AG09319 (cell line): Measurements from ENCODE around the gene VWA5A.
"Not testable (repeated sequence)": the region's sequence is repeated elsewhere in the genome, so short reads cannot be mapped to it uniquely, and the experiment has no call there.

ENCODE experiments used
- DNase-seq: peaks from one replicate; pipeline ENCODE4 v3.0.0-alpha.2; 2010; ENCODE audit warnings: low read depth; ENCODE audit errors: extremely low read depth
- TF ChIP-seq, protein P1 (sequence below): IDR thresholded peaks from 2 replicates; pipeline ENCODE4 v1.5.1; 2011; ENCODE audit warnings: low read depth, mild to moderate bottlenecking, inconsistent platforms, low read length, moderate library complexity

Gene VWA5A

DNA sequence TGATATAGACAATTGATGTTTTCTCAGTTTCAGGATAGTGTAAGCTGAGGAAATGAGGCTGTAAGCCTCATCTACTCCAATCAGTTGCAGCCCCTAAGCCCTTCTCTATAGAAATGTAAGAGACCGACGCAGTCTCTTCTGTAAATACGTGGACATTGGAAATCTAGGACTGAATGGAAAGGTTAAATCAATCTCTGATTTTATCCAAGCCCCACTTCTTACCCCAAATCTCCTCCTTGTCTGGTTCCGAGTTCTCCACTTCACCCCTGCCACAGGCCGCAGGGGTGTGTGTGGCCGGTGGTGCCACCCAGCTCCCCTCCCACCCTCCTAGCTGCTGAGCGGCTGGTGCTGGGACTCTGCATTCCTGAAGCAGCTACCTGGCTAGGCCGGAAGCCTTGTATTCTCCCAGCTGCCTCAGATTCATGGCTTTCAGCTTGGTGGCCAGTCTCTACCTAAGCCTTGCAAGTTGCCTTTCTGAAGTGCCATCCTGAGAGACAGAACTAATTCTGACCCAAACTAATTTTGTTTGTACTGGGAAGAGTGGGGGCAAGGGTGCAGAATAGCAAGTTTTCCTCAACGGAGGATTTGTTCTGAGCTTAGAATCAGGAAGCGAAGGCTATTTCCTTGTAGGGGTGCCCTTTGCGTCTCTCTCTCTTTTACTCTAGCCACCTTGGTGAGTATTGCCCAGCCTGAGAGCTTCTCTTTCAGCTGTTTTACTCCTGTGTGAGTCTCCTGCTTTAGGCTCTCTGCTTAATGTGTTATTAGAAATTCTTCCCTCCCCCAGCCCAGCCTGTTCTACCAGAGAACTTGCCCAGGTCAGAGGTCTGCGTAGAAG is 749 bp downstream of the VWA5A start:
- DNase-seq: no peak
- TF ChIP-seq, protein P1, sequence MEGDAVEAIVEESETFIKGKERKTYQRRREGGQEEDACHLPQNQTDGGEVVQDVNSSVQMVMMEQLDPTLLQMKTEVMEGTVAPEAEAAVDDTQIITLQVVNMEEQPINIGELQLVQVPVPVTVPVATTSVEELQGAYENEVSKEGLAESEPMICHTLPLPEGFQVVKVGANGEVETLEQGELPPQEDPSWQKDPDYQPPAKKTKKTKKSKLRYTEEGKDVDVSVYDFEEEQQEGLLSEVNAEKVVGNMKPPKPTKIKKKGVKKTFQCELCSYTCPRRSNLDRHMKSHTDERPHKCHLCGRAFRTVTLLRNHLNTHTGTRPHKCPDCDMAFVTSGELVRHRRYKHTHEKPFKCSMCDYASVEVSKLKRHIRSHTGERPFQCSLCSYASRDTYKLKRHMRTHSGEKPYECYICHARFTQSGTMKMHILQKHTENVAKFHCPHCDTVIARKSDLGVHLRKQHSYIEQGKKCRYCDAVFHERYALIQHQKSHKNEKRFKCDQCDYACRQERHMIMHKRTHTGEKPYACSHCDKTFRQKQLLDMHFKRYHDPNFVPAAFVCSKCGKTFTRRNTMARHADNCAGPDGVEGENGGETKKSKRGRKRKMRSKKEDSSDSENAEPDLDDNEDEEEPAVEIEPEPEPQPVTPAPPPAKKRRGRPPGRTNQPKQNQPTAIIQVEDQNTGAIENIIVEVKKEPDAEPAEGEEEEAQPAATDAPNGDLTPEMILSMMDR: no peak

DNA sequence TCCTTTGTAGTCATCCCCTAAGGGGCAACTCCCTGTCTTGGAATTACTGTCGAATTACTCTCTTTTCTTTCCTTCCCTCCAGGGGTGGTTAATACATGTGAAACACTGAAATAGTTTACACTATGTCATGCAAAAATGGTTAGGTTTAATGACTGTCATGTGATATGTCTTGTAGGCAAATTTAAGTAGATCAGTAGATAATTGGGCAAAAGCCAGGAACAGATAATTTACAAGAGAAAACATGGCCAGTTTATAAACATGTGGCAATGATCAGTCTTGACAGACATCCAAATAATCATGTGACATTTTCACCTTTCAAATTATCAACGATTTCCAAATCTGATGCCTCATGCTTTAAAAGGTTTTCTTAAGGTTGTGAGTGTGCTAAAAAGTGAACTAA is 3.9 kb downstream of the VWA5A start:
- no peak for DNase-seq
- TF ChIP-seq, protein P1: no peak

DNA sequence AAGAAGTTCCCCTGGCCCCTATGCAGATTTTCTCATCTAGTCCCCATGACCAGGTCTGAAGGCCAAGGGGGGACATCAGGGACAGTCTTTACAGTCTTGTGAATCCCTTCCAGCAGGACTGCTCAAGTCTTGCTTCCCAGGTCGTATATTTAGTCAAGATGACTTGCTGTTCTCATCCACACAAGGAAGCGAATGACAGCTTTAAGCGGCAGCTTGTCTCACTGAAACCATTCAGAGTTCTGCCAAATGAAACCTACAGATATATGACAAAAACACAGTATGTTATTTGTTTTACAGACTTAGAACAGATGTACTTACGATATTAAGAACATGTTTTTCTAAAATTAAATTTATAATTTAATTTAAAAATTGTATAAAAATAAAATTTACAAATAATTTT is 5.6 kb downstream of the VWA5A start:
- TF ChIP-seq, protein P1: no peak
- no peak for DNase-seq

DNA sequence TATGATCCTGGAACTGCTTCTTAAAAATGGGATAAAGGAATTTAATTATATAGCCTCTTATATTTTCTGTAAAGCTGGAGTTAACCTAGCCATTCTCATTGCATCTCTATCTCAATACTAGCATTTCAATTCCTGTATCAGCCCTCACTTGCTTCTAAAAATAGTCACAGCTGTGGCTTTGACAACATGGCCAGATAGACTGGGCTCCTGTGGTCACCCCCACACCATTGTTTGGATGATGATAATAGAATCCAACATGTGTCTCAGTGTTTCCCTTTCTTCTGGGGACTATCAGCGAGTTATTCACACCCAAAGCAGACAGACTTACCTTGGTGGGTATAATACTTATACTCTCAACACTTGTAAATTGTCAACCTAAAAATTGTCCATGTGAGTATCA is 6.9 kb downstream of the VWA5A start:
- DNase-seq: no peak
- TF ChIP-seq, protein P1: no peak

DNA sequence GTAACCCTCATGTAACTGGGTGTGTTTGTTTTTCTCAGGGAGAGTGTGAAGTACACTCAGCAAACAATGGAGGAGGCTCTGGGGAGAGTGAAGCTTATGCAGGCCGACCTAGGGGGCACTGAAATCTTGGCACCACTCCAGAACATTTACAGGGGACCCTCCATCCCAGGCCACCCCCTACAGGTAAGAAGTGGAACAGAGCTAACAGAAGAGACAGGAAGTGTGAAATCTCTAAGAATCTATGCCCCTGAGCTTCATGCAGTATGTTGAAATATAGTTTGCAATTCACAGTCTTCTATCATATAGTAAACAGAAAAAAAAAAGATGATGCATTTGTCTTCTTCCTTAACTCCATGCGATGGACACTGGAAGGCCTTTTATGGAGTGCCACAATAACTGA is 8.4 kb downstream of the VWA5A start:
- DNase-seq: no peak
- TF ChIP-seq, protein P1: no peak

DNA sequence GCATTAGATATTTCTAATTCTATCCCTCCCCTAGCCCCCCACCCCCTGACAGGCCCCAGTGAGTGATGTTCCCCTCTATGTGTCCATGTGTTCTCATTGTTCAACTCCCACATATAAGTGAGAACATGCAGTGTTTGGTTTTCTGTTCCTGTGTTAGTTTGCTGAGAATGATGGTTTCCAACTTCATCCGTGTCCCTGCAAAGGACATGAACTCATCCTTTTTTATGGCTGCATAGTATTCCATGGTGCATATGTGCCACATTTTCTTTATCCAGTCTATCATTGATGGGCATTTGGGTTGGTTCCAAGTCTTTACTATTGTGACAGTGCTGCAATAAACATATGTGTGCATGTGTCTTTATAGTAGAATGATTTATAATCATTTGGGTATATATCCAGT is 11.9 kb downstream of the VWA5A start:
- not testable (repeated sequence) for DNase-seq

DNA sequence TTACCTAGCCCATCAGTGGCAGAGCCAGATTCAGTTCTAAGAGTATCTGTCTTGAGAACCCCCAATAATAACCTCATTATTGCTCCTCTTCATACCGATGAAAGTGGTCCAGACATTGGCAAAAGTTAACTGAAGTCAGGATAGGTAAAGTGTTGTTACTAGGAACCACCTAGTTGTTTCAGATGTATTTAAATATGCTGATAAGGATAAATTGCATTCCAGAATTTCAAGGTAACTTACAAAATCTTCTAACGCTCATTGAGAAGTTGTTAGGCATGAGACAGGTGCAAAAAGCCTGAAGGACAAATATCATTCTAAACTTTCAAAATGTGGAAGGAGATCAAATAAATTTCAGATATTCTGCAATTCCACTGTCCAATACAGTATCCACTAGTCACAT is 27.8 kb downstream of the VWA5A start:
- TF ChIP-seq, protein P1: no peak
- DNase-seq: no peak

DNA sequence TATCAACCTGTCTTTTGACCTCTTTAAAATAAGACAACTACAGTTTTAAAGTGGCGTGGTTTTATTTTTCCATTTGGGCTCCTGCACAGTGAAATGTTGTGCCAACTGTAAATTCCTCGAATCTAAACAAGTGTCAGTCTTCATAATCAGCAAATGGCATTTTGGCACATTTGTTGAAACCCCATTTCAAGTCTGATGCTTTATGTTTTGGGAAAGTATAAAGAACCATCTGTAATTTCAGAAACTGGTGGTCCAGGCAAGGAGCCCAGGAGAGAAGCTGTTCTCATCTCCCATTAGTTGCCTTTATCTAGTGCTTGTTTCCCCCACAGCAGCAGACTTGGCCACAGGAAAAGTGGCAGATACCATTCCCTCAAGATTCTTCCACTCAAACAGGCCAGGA is 32.7 kb downstream of the VWA5A start:
- TF ChIP-seq, protein P1: no peak

More for the DNA sequence above, 32.7 kb downstream of the VWA5A start:
- DNase-seq: no peak
